Measurements from ENCODE around the gene PRDX3.
"Not testable (repeated sequence)": the region's sequence is repeated elsewhere in the genome, so short reads cannot be mapped to it uniquely, and the experiment has no call there.

PRDX3 gene

DNA sequence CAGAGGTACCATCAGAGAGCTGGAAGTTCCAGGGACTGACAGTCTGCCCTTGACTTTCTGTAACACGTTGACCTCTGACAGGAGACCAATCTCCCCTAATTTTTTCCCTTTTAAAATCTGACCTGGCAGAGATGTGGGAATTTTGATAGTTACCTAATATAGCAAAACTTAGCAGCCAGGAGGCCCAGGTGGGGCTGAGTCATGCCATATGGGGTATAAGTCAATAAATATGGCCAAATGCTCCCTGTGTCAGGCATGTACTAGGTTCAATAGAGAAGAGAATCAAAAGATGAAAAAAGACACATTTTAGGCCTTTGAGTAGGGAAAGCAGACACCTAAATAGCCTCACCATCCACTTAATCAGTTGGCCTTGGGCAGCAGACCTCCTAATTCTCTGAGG, 22.6 kb upstream of the PRDX3 start:
- H3K36me3 ChIP-seq (ENCODE audit: control insufficient read depth, insufficient read depth, low read length) = no peaks in the 10 kb centered on the region
- H3K27ac ChIP-seq (ENCODE audit: low read depth, low read length) = no peak overlapping the region
- no peak overlapping the region for H3K9ac ChIP-seq (ENCODE audit: low read length)
- no peaks in the 10 kb centered on the region for H3K4me1 ChIP-seq (ENCODE audit: control insufficient read depth, insufficient read depth, low read length)
- H3K27me3 ChIP-seq (ENCODE audit: control insufficient read depth, insufficient read depth, low read length) = no peaks in the 10 kb centered on the region
- no peak overlapping the region for H3K4me3 ChIP-seq (ENCODE audit: low read length)

DNA sequence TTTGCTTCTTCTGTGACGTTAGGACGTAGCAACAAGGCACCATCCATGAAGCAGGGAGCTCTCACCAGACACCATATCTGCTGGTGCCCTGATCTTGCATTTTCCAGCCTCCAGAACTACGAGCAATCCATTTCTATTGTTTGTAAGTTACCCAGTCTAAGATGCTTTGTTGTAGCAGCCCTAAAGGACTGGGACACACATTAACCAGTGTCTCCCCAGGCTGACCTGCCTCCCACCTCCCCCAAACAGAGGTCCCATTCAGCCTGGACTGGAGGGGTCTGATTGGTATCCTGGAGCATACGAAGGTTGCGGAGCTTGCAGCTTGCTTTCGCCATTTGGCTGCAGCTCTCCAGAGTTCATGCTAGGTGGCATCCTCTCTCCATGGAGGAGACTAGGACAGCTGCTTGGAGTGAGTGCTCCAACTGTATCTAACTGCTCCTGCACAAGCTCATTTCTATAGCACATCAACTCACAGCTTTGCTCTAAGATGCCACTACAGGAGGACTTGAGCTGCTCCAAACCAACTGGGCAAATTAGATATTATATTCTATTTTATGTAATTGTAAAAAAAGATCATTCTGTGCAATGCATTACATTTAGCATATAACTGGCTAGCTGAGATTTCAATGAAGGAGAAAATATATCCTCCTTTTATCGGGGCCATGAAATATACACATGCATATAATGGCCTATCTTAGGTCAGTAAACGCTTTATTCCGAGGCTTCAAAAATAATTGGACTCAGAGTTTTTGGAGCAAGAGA, 20.8 kb upstream of the PRDX3 start:
- Histone ChIP-seq H3K36me3 (ENCODE audit: control insufficient read depth, insufficient read depth, low read length) (no peaks in the 10 kb centered on the region), H3K4me3 (ENCODE audit: low read length) (no peak overlapping the region), H3K9ac (ENCODE audit: low read length) (no peak overlapping the region), H3K4me1 (ENCODE audit: control insufficient read depth, insufficient read depth, low read length) (no peaks in the 10 kb centered on the region), H3K27ac (ENCODE audit: low read depth, low read length) (no peak overlapping the region), H3K27me3 (ENCODE audit: control insufficient read depth, insufficient read depth, low read length) (no peaks in the 10 kb centered on the region)

DNA sequence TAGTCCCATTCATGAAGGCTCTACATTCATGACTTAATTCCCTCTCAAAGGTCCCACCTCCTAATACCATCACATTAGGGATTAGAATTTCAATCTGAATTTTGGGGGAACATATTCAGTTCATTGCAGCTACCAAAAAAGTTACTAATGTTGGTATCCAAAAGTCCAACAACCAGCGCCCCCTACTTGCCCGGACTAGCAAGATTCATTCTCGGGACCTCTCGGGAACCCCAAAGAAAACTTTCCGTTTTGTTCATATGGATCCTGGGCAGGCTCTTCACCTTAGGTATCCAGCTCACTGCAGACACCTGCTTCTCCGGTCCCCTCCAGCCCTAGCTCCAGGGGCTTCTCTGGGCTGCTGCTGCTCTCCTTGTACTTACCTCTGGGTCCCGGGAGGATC, 19.8 kb upstream of the PRDX3 start:
- H3K4me1 ChIP-seq (ENCODE audit: control insufficient read depth, insufficient read depth, low read length) = no peaks in the 10 kb centered on the region
- no peak overlapping the region for H3K9ac ChIP-seq (ENCODE audit: low read length)
- no peak overlapping the region for H3K4me3 ChIP-seq (ENCODE audit: low read length)
- no peaks in the 10 kb centered on the region for H3K36me3 ChIP-seq (ENCODE audit: control insufficient read depth, insufficient read depth, low read length)
- no peaks in the 10 kb centered on the region for H3K27me3 ChIP-seq (ENCODE audit: control insufficient read depth, insufficient read depth, low read length)
- H3K27ac ChIP-seq (ENCODE audit: low read depth, low read length) = no peak overlapping the region

DNA sequence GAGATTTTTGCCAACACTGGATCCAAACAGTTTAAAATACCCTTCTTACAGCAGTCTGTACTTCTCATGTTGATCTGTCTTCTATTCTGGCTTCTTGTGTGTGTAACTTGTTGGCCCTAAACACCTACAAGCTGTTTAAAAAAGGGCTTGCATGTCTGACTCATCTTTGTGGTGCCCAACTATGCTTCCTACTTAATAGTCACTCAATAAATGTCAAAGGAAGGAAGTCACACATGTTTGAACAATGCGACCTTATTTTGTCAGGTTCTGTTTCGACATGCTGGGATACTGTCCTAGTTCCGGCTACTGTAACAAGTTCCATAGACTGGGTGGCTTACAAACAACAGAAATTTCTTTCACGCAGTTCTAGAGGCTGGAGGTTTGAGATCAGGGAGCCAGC, 19.3 kb upstream of the PRDX3 start:
- Histone ChIP-seq H3K4me1 (ENCODE audit: control insufficient read depth, insufficient read depth, low read length) (no peaks in the 10 kb centered on the region), H3K27ac (ENCODE audit: low read depth, low read length) (no peak overlapping the region), H3K9ac (ENCODE audit: low read length) (no peak overlapping the region), H3K27me3 (ENCODE audit: control insufficient read depth, insufficient read depth, low read length) (no peaks in the 10 kb centered on the region), H3K36me3 (ENCODE audit: control insufficient read depth, insufficient read depth, low read length) (no peaks in the 10 kb centered on the region), H3K4me3 (ENCODE audit: low read length) (no peak overlapping the region)

DNA sequence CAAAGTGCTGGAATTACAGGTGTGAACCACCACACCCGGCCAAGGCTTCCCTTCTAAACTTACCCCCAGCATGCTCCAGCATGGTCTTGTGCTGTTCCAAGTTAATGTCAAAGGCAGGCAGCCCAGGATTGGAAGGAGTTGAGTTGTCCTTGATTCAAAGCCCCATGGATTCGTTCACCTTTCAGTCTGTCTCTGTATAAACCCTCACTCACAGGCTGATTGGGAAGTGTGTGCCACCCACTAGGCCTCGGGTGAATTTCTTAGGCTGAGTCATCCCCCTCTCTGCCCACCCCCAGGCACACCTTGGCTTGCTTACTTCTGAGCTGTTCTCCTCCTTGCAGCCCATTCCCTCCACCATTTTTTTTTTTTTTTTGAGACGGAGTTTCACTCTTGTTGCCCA, 13.3 kb upstream of the PRDX3 start:
- no peaks in the 10 kb centered on the region for H3K4me1 ChIP-seq (ENCODE audit: control insufficient read depth, insufficient read depth, low read length)

DNA sequence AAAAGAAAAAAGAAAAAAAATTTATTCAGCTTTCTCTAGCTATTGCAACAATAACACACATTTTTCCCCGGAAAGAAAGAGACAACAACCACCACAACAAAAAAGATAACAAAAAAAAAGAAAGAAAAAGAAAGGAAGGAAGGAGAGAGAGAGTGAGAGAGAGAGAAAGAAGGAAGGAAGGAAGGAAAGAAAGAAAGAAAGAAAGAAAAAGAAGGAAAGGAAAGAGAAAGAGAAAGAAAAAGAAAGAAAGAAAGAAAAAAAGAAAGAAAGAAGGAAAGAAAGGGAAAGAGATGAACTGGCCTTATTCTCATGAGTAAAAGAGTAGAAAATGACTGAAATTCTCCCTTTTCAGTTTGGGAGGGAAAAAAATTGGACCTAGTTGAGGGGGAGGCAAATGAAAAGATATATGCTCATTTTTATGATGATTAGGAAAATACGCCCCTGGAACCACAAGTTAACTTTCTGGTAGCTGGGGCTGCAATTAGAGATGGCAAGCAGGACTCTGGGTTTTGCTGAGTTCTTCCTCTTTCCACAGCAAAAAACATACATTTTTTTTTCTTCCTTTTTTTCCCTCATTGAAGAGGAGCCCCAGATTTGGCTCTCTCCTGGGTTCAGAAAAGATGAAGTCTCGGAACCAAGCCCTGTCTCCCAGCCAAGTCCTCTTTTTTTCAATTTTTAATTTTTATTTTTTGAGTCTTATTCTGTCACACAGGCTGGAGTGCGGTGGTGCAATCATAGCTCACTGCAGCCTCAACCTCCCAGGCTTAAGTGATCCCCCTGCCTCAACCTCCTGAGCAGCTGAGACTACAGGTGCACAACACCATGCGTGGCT, 12.6 kb upstream of the PRDX3 start:
- Histone ChIP-seq H3K4me3 (ENCODE audit: low read length) (no peak overlapping the region), H3K27ac (ENCODE audit: low read depth, low read length) (no peak overlapping the region), H3K36me3 (ENCODE audit: control insufficient read depth, insufficient read depth, low read length) (no peaks in the 10 kb centered on the region), H3K27me3 (ENCODE audit: control insufficient read depth, insufficient read depth, low read length) (no peaks in the 10 kb centered on the region), H3K4me1 (ENCODE audit: control insufficient read depth, insufficient read depth, low read length) (no peaks in the 10 kb centered on the region), H3K9ac (ENCODE audit: low read length) (no peak overlapping the region)

More for the DNA sequence above, 13.3 kb upstream of the PRDX3 start:
- Histone ChIP-seq H3K36me3 (ENCODE audit: control insufficient read depth, insufficient read depth, low read length) (no peaks in the 10 kb centered on the region), H3K27ac (ENCODE audit: low read depth, low read length) (no peak overlapping the region), H3K27me3 (ENCODE audit: control insufficient read depth, insufficient read depth, low read length) (no peaks in the 10 kb centered on the region), H3K4me3 (ENCODE audit: low read length) (no peak overlapping the region), H3K9ac (ENCODE audit: low read length) (no peak overlapping the region)

DNA sequence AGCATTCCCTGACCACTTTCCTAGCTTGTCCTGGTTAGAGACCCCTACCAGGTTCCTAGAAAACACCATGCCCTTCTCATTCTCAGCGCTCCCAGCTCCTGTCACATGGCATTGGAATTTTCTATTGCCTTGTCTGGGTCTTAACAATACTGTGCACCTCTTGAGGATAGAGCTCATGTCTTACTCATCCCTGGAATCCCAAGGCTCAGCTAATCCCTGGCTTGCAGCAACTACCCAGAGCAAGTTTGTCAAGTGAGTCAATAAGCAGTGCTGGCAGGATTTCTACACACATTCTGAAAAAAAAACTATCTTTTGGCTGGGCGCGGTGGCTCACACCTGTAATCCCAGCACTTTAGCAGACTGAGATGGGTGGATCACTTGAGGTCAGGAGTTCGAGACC, 11.7 kb upstream of the PRDX3 start:
- Histone ChIP-seq H3K36me3 (ENCODE audit: control insufficient read depth, insufficient read depth, low read length) (no peaks in the 10 kb centered on the region), H3K4me3 (ENCODE audit: low read length) (no peak overlapping the region), H3K4me1 (ENCODE audit: control insufficient read depth, insufficient read depth, low read length) (no peaks in the 10 kb centered on the region), H3K9ac (ENCODE audit: low read length) (no peak overlapping the region), H3K27ac (ENCODE audit: low read depth, low read length) (no peak overlapping the region), H3K27me3 (ENCODE audit: control insufficient read depth, insufficient read depth, low read length) (no peaks in the 10 kb centered on the region)

DNA sequence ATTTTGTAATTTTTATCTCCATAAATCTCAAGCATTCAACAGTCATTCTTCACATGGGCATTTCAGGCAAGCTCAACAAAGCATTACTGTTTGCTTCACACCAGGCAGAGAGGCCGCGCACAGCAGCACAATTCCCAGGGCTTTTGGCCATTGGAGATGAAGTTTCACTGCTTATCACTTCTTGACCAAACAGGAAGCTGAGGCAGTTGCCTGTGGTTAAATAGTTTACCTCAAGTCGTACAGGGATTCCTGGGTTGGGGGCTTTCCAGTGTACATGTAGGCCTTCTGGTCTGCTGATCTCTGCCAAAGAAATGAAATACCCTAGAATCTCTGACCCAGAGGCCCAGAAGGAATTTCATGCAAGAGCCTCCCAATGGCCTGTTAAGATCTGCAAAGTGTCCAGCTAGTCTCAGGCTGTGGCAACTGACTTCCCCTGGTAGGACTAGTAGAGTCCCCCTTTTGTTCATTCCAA, 11.2 kb upstream of the PRDX3 start:
- no peaks in the 10 kb centered on the region for H3K27me3 ChIP-seq (ENCODE audit: control insufficient read depth, insufficient read depth, low read length)

DNA sequence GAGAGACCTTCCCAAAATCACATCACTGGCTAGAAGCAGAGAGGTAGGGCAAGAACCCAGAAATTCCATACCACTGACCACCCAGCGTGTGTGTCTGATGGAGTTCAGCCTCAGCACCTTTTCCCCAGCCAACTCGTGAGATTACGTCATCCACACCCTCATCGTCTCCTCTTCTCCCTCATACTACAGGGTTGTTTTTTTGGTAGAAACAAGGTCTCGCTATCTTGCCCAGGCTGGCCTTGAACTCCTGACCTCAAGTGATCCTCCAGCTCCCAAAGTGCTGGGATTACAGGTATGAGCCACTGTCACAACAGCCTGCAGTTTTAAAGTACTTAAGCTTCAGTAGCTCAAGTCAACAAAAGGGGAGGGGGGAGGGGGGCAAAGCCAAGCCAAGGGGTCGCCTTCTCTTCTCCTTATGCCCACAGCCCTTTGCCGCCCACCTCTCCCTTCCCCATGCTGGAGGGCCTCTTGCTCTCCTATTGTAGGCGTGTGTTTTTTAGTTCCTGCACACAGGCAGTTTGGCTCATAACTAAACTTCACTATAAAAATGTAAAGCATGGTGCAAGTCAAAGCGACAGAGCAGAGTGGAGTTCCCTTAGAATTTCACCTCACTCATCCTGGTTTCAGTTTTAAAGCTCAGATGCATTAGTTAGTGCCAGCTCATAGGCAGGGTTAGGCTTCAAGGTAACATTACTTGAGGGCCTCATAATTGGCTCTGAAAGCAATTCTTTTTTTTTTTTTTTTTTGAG, 5.2 kb upstream of the PRDX3 start:
- H3K4me1 ChIP-seq (ENCODE audit: control insufficient read depth, insufficient read depth, low read length) = peaks cover 3% of the 10 kb centered on the region
- no peaks in the 10 kb centered on the region for H3K36me3 ChIP-seq (ENCODE audit: control insufficient read depth, insufficient read depth, low read length)
- no peak overlapping the region for H3K27ac ChIP-seq (ENCODE audit: low read depth, low read length)
- no peaks in the 10 kb centered on the region for H3K27me3 ChIP-seq (ENCODE audit: control insufficient read depth, insufficient read depth, low read length)
- no peak overlapping the region for H3K4me3 ChIP-seq (ENCODE audit: low read length)
- no peak overlapping the region for H3K9ac ChIP-seq (ENCODE audit: low read length)

More for the DNA sequence above, 11.2 kb upstream of the PRDX3 start:
- Histone ChIP-seq H3K36me3 (ENCODE audit: control insufficient read depth, insufficient read depth, low read length) (no peaks in the 10 kb centered on the region), H3K9ac (ENCODE audit: low read length) (no peak overlapping the region), H3K4me3 (ENCODE audit: low read length) (no peak overlapping the region), H3K27ac (ENCODE audit: low read depth, low read length) (no peak overlapping the region), H3K4me1 (ENCODE audit: control insufficient read depth, insufficient read depth, low read length) (no peaks in the 10 kb centered on the region)

DNA sequence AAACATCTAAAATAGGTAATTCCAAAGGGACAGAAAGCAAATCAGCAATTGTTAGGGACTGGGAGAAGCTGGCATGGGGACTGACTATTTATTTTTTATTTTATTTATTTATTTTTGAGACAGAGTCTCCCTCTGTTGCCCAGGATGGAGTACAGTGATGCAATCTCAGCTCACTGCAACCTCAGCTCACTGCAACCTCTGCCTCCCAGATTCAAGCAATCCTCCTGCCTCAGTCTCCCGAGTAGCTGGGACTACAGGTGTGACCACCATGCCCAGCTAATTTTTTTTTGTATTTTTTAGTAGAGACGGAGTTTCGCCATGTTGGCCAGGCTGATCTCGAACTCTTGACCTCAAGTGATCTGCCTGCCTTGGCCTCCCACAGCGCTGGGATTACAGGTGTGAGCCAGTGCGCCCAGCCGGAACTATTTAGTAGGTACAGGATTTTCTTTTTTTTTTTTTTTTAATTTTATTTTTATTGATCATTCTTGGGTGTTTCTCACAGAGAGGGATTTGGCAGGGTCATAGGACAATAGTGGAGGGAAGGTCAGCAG, 2.3 kb upstream of the PRDX3 start:
- H3K4me1 ChIP-seq (ENCODE audit: control insufficient read depth, insufficient read depth, low read length); H3K27ac ChIP-seq (ENCODE audit: low read depth, low read length); H3K36me3 ChIP-seq (ENCODE audit: control insufficient read depth, insufficient read depth, low read length); H3K27me3 ChIP-seq (ENCODE audit: control insufficient read depth, insufficient read depth, low read length); H3K9ac ChIP-seq (ENCODE audit: low read length); H3K4me3 ChIP-seq (ENCODE audit: low read length): not testable (repeated sequence)

DNA sequence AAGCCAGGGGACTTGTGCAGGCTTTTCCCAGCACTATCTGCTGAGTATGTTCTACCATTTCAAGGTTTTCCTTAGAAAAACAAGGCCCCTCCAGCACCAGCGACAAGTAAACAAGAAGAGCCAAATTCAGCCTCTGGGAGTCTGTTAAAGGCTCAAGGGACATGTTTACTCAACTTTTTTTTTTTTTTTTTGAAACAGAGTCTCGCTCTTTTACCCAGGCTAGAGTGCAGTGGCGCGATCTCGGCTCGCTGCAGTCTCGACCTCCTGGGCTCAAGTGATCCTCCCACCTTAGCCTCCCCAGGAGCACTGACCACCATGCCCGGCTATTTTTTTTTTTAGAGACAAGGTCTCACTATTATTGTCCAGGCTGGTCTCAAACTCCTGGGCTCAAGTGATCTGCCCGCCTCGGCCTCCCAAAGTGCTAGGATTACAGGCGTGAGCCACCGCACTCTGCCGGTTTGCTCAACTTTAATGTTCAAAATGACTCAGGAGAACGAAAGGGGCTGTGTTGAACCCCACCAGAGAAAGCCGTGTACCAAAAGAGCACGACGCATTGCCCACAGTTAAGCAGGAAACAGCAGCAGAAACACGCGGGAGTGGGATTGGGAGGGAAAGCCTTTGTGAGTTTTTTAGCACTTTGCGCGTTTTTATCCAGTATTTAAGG, 772 bp downstream of the PRDX3 start:
- H3K27ac ChIP-seq (ENCODE audit: low read depth, low read length) = peak overlapping the region; percentile 96
- H3K9ac ChIP-seq (ENCODE audit: low read length) = peak overlapping the region; percentile 82
- no peaks in the 10 kb centered on the region for H3K27me3 ChIP-seq (ENCODE audit: control insufficient read depth, insufficient read depth, low read length)
- H3K4me1 ChIP-seq (ENCODE audit: control insufficient read depth, insufficient read depth, low read length) = peaks cover 3% of the 10 kb centered on the region
- H3K36me3 ChIP-seq (ENCODE audit: control insufficient read depth, insufficient read depth, low read length) = no peaks in the 10 kb centered on the region
- H3K4me3 ChIP-seq (ENCODE audit: low read length) = peak overlapping the region; percentile 96

DNA sequence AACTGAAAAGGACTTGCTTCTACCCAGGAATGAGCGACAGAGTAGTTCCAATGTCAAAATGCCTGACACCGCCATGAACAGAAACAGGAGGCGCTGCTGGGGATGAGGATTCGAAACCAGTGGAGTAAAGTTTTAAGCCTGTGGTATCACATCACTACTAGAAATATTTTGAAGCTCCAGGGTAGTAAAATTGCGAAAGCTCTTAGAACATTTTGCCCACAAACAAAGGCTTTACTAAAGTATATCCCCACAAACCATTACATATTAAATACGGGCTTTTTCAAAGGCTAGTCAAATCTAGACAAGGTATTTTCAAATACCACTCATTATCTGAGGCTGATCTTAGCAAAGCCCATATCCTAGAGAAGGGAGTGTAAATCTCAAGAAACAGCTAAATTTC, 2.4 kb downstream of the PRDX3 start:
- Histone ChIP-seq H3K27me3 (ENCODE audit: control insufficient read depth, insufficient read depth, low read length) (no peaks in the 10 kb centered on the region), H3K27ac (ENCODE audit: low read depth, low read length) (no peak overlapping the region), H3K4me3 (ENCODE audit: low read length) (no peak overlapping the region), H3K4me1 (ENCODE audit: control insufficient read depth, insufficient read depth, low read length) (peaks cover 3% of the 10 kb centered on the region), H3K36me3 (ENCODE audit: control insufficient read depth, insufficient read depth, low read length) (peaks cover 14% of the 10 kb centered on the region), H3K9ac (ENCODE audit: low read length) (no peak overlapping the region)
